ENCODE results near the gene CDC73.

GRCh38 chr1:193104907-193105820, 16.7 kb upstream of the CDC73 start, which contains the start of gene GLRX2:
- TF ChIP-seq EZH2 (IDR thresholded peaks at IDR 0.05; ENCODE audit: borderline replicate concordance, low read depth, low read length, severe bottlenecking), result no peak
- peak; percentile 35 for TF ChIP-seq MAX (IDR thresholded peaks at IDR 0.05; ENCODE audit: insufficient read depth, insufficient read length)
- TF ChIP-seq, protein P1, sequence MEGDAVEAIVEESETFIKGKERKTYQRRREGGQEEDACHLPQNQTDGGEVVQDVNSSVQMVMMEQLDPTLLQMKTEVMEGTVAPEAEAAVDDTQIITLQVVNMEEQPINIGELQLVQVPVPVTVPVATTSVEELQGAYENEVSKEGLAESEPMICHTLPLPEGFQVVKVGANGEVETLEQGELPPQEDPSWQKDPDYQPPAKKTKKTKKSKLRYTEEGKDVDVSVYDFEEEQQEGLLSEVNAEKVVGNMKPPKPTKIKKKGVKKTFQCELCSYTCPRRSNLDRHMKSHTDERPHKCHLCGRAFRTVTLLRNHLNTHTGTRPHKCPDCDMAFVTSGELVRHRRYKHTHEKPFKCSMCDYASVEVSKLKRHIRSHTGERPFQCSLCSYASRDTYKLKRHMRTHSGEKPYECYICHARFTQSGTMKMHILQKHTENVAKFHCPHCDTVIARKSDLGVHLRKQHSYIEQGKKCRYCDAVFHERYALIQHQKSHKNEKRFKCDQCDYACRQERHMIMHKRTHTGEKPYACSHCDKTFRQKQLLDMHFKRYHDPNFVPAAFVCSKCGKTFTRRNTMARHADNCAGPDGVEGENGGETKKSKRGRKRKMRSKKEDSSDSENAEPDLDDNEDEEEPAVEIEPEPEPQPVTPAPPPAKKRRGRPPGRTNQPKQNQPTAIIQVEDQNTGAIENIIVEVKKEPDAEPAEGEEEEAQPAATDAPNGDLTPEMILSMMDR (IDR thresholded peaks at IDR 0.05; ENCODE audit: extremely low read depth in 1 of 2, insufficient read depth in 1 of 2, low read depth in 1 of 2, low read length in 2 of 2), result no peak
- TF ChIP-seq POLR2A (IDR thresholded peaks at IDR 0.05; ENCODE audit: low read depth, low read length), result peak; percentile 94
